H1 (cell line): ENCODE data around the gene APOBEC3H. TPM values are rescaled to one million over a fixed set of nuclear protein-coding genes. Genes with fewer than 3 reads are reported as not detected.

Experiments
- CTCF ChIA-PET: fragments of 300-600 bp; sonication (Branson Sonifier 250); formaldehyde crosslinking; loops from one replicate; lab custom pipeline; 2021; ENCODE audit not compliant: partially characterized antibody; lab: Charles Lee
- POLR2A ChIA-PET: fragments of 300-600 bp; sonication (Branson Sonifier 250); formaldehyde crosslinking; loops from one replicate; lab custom pipeline; 2021; ENCODE audit warnings: inconsistent platforms; ENCODE audit not compliant: partially characterized antibody; lab: Charles Lee
- DNase-seq, 2 experiments: peaks; one replicate each; pipeline versions ENCODE4 v3.0.0 to v3.0.0-alpha.2; 2010 to 2022; ENCODE audit warnings: low spot score in 2 of 2, low read depth in 1 of 2, mixed read lengths in 1 of 2
- FAIRE-seq: peaks from 2 replicates; lab custom pipeline; 2011; peaks lifted over from hg19 to GRCh38; lab: Jason Lieb, UNC
- H2AFZ ChIP-seq: 2 replicates; pipeline ENCODE4 v1.8.1; 2012; ENCODE audit warnings: low read length, inconsistent platforms
- H2AK5ac ChIP-seq: 2 replicates; pipeline ENCODE4 v1.6.1; 2013; ENCODE audit warnings: low read depth, low read length
- H2BK120ac ChIP-seq: replicated peaks from 2 replicates; pipeline ENCODE3; 2013; ENCODE audit warnings: low read depth, low read length, inconsistent platforms
- H2BK12ac ChIP-seq: 2 replicates; pipeline ENCODE4 v1.6.1; 2013; ENCODE audit warnings: low read depth, low read length
- H2BK15ac ChIP-seq: 2 replicates; pipeline ENCODE4 v1.6.1; 2013; ENCODE audit warnings: low read length
- H2BK20ac ChIP-seq: 2 replicates; pipeline ENCODE4 v1.6.1; 2013; ENCODE audit warnings: low read length
- H2BK5ac ChIP-seq: 2 replicates; pipeline ENCODE4 v1.6.1; 2013; ENCODE audit warnings: low read depth, low read length
- H3K14ac ChIP-seq: 2 replicates; pipeline ENCODE4 v1.6.1; 2013; ENCODE audit warnings: inconsistent platforms; ENCODE audit not compliant: insufficient read length
- H3K18ac ChIP-seq: 2 replicates; pipeline ENCODE4 v1.6.1; 2013; ENCODE audit warnings: low read length; ENCODE audit errors: extremely low read depth
- H3K23ac ChIP-seq: 2 replicates; pipeline ENCODE4 v1.6.1; 2013; ENCODE audit warnings: inconsistent platforms; ENCODE audit not compliant: insufficient read length
- H3K23me2 ChIP-seq: 2 replicates; pipeline ENCODE4 v1.6.1; 2013; ENCODE audit warnings: low read depth, low read length
- H3K27ac ChIP-seq: 2 replicates; pipeline ENCODE4 v1.6.1; 2011; ENCODE audit warnings: low read depth, low read length, inconsistent platforms
- H3K27me3 ChIP-seq, 4 experiments: replicated peaks in 1 of 4; 1 replicate in 1 of 4; 2 replicates in 3 of 4; pipeline versions ENCODE4 v1.6.1 to v1.8.1; 2011 to 2013; ENCODE audit warnings: low read length in 3 of 4, mild to moderate bottlenecking in 3 of 4, inconsistent platforms in 2 of 4, mixed read lengths in 2 of 4, moderate library complexity in 1 of 4; ENCODE audit not compliant: control insufficient read depth in 3 of 4, insufficient read depth in 3 of 4; ENCODE audit errors: extremely low read depth in 1 of 4
- H3K36me3 ChIP-seq, 4 experiments: 2 replicates each; pipeline versions ENCODE4 v1.6.1 to v1.8.1; 2011 to 2013; ENCODE audit warnings: mild to moderate bottlenecking in 4 of 4, low read length in 3 of 4, moderate library complexity in 2 of 4, control low read depth in 1 of 4, inconsistent platforms in 1 of 4; ENCODE audit not compliant: insufficient read depth in 4 of 4, control insufficient read depth in 2 of 4
- H3K4ac ChIP-seq: replicated peaks from 2 replicates; pipeline ENCODE3; 2013; ENCODE audit warnings: low read length, low read depth, mixed read lengths, inconsistent platforms; ENCODE audit not compliant: insufficient read length
- H3K4me1 ChIP-seq, 4 experiments: replicated peaks in 1 of 4; 1 replicate in 1 of 4; 2 replicates in 3 of 4; pipeline versions ENCODE4 v1.6.1 to v1.8.1; 2011 to 2013; ENCODE audit warnings: low read length in 3 of 4, inconsistent platforms in 2 of 4, mixed read lengths in 1 of 4; ENCODE audit not compliant: insufficient read depth in 4 of 4, control insufficient read depth in 3 of 4
- H3K4me2 ChIP-seq, 2 experiments: 2 replicates each; pipeline versions ENCODE4 v1.6.1 to v1.8.1; 2011 to 2013; ENCODE audit warnings: low read depth in 2 of 2, low read length in 2 of 2, control low read depth in 1 of 2, inconsistent platforms in 1 of 2, mild to moderate bottlenecking in 1 of 2; ENCODE audit not compliant: insufficient read depth in 1 of 2
- H3K4me3 ChIP-seq, 4 experiments: fragments of 200-600, 300-600 bp in 1 of 4; sonication (generic), shearing (Covaris generic), sonication (Bioruptor Twin) in 1 of 4; 2 replicates each; pipeline versions ENCODE4 v1.5.1 to v1.8.1; 2011 to 2016; ENCODE audit warnings: low read length in 4 of 4, low read depth in 3 of 4, control low read depth in 2 of 4, inconsistent platforms in 2 of 4, mild to moderate bottlenecking in 2 of 4, mixed read lengths in 1 of 4, moderate library complexity in 1 of 4; ENCODE audit not compliant: insufficient read depth in 2 of 4; ENCODE audit errors: extremely low read depth in 1 of 4
- H3K56ac ChIP-seq: replicated peaks from 2 replicates; pipeline ENCODE3; 2013; ENCODE audit warnings: low read depth, mild to moderate bottlenecking, mixed read lengths, low read length, inconsistent platforms; ENCODE audit not compliant: insufficient read length
- H3K79me1 ChIP-seq: 2 replicates; pipeline ENCODE4 v1.6.1; 2013; ENCODE audit warnings: low read depth, low read length, control low read depth
- H3K79me2 ChIP-seq, 2 experiments: 2 replicates each; pipeline versions ENCODE4 v1.6.1 to v1.8.1; 2012 to 2013; ENCODE audit warnings: low read length in 2 of 2, mild to moderate bottlenecking in 2 of 2, inconsistent platforms in 1 of 2; ENCODE audit not compliant: insufficient read depth in 2 of 2, control insufficient read depth in 1 of 2
- H3K9ac ChIP-seq, 4 experiments: replicated peaks in 1 of 4; 1 replicate in 1 of 4; 2 replicates in 3 of 4; pipeline versions ENCODE4 v1.6.1 to v1.8.1; 2011 to 2013; ENCODE audit warnings: low read depth in 3 of 4, low read length in 3 of 4, control low read depth in 2 of 4, mild to moderate bottlenecking in 2 of 4, moderate library complexity in 2 of 4, inconsistent platforms in 1 of 4; ENCODE audit errors: extremely low read depth in 1 of 4
- H3K9me3 ChIP-seq, 2 experiments: 2 replicates each; pipeline versions ENCODE4 v1.6.1 to v1.8.1; 2012 to 2013; ENCODE audit warnings: mild to moderate bottlenecking in 2 of 2, moderate library complexity in 2 of 2, control low read depth in 1 of 2, inconsistent platforms in 1 of 2, low read depth in 1 of 2, low read length in 1 of 2, mixed read lengths in 1 of 2; ENCODE audit not compliant: insufficient read depth in 2 of 2
- H4K20me1 ChIP-seq, 2 experiments: replicated peaks in 1 of 2; 2 replicates each; pipeline versions ENCODE3 to v1.8.1; 2011 to 2013; ENCODE audit warnings: inconsistent platforms in 2 of 2, low read length in 2 of 2, mild to moderate bottlenecking in 1 of 2; ENCODE audit not compliant: insufficient read depth in 2 of 2, control insufficient read depth in 1 of 2
- H4K5ac ChIP-seq: 2 replicates; pipeline ENCODE4 v1.6.1; 2013; ENCODE audit warnings: low read length, low read depth, mixed read lengths, inconsistent platforms; ENCODE audit not compliant: insufficient read length
- H4K8ac ChIP-seq: 2 replicates; pipeline ENCODE4 v1.8.0; 2013; ENCODE audit warnings: mild to moderate bottlenecking, moderate library complexity, low read length, inconsistent platforms; ENCODE audit not compliant: insufficient read depth; ENCODE audit errors: extremely low read depth
- H4K91ac ChIP-seq: replicated peaks from 2 replicates; pipeline ENCODE3; 2013; ENCODE audit warnings: low read length, mixed read lengths, inconsistent platforms; ENCODE audit not compliant: insufficient read length
- ASH2L ChIP-seq: fragments of 200-600, 300-600 bp; sonication (generic); IDR thresholded peaks from one replicate; pipeline ENCODE4 v1.7.1; 2017; ENCODE audit warnings: low read length
- BCL11A ChIP-seq, 2 experiments: IDR thresholded peaks; one replicate each; pipeline ENCODE4 v1.6.1; 2011; ENCODE audit warnings: low read depth in 2 of 2, low read length in 2 of 2, mild to moderate bottlenecking in 2 of 2
- CREB1 ChIP-seq: IDR thresholded peaks from 2 replicates; pipeline ENCODE4 v1.6.1; 2012; ENCODE audit warnings: inconsistent platforms
- CTBP2 ChIP-seq: IDR thresholded peaks from 2 replicates; pipeline ENCODE4 v1.7.0; 2011; ENCODE audit warnings: borderline replicate concordance, mild to moderate bottlenecking, moderate library complexity, mixed read lengths, low read length; ENCODE audit not compliant: insufficient read depth, insufficient read length
- POU5F1 ChIP-seq: IDR thresholded peaks from 2 replicates; pipeline ENCODE4 v1.6.1; 2011; ENCODE audit warnings: low read depth, mild to moderate bottlenecking, low read length, moderate library complexity
- RXRA ChIP-seq: IDR thresholded peaks from 2 replicates; pipeline ENCODE4 v1.6.1; 2011; ENCODE audit warnings: low read depth, mild to moderate bottlenecking, low read length, moderate library complexity; ENCODE audit not compliant: insufficient read depth
- SP2 ChIP-seq: IDR thresholded peaks from 2 replicates; pipeline ENCODE4 v1.6.1; 2012; ENCODE audit warnings: mild to moderate bottlenecking, low read length, inconsistent platforms
- TBP ChIP-seq: IDR thresholded peaks from 2 replicates; pipeline ENCODE4 v1.6.1; 2011; ENCODE audit warnings: low read depth, low read length, improper control_type of control experiment
- TEAD4 ChIP-seq: IDR thresholded peaks from 2 replicates; pipeline ENCODE4 v1.6.1; 2012; ENCODE audit warnings: low read depth, low read length, inconsistent platforms, mixed read lengths
- WGBS, 2 experiments: shearing (Covaris generic) in 1 of 2; methylation state at CpG; one replicate each; pipeline versions ENCODE4 v1.1.6 to v1.1.7; 2013 to 2015; ENCODE audit warnings: low lambda C conversion rate in 2 of 2, mixed read lengths in 2 of 2, inconsistent platforms in 1 of 2, low coverage in 1 of 2, missing lambda C conversion rate in 1 of 2; ENCODE audit not compliant: insufficient replicate concordance in 2 of 2, insufficient coverage in 1 of 2, insufficient read length in 1 of 2; ENCODE audit errors: extremely low coverage in 1 of 2, missing lambda C conversion rate in 1 of 2; 5-methylcytosine and 5-hydroxymethylcytosine counted together
- polyA plus RNA-seq, 7 experiments: library from polyadenylated mRNA; depleted of rRNA in 3 of 7; stranded (reverse) in 5 of 7; unstranded in 2 of 7; fragments of >200 nt in 5 of 7; fragments of 200-250 nt in 2 of 7; gene quantifications; 1 replicate in 5 of 7; 2 replicates in 1 of 7; 4 replicates in 1 of 7; pipeline versions ENCODE4 v1.2.1 to v1.2.3, GENCODE V29; 2011 to 2013; ENCODE audit warnings: missing spikeins in 2 of 7, mixed read lengths in 2 of 7
- total RNA-seq: library from RNA; stranded (reverse); fragmentation: NEBNext Ultra II Directional; extraction: Animal tissue kit (Norgen Biotek cat#: 25700); gene quantifications from 2 replicates; pipeline ENCODE4 v1.2.1, GENCODE V29; 2021
- TF ChIP-seq, protein P1 (sequence below): IDR thresholded peaks from 2 replicates; pipeline ENCODE4 v1.6.1; 2011; ENCODE audit warnings: low read depth, mild to moderate bottlenecking, low read length; ENCODE audit not compliant: insufficient read depth

The APOBEC3H gene
- total and polyA plus RNA-seq, 2 of the 8 experiments (the other 6 are each of a cell fraction or from before 2014, with no cell fraction given): 0.47 to 0.56 TPM

DNA sequence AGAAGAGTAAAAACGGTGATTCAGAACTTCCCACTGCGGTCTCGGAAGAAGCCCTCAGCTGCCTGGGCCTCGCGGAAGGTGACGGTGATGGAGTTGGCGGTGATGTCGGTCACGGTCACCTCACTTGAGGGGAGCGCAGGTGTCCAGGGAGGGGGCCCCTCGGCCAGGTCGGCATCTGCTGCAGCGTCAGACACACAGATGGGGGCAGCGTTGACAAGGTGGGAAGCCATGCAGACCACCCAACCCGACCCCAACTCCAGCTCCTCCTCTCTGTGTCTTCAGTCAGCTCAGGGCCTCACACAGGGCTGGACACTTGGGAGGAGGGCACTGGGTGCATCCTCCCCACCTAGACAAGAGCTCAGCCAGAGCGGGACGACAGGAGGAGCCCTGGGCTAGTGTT is 36.8 kb downstream of the APOBEC3H start:
- no peak overlapping the region for H2AFZ ChIP-seq
- H3K9me3 ChIP-seq: no peaks in the 10 kb centered on the region
- no peak overlapping the region for H2BK120ac ChIP-seq
- H4K8ac ChIP-seq: no peak overlapping the region
- no peak overlapping the region for H4K91ac ChIP-seq
- DNase-seq (no peak), FAIRE-seq (no peak)
- H3K27me3 ChIP-seq: no peaks in the 10 kb centered on the region
- no peak overlapping the region for H3K18ac ChIP-seq
- H2BK20ac ChIP-seq: no peak overlapping the region
- H3K79me2 ChIP-seq: no peaks in the 10 kb centered on the region
- H3K4ac ChIP-seq: no peak overlapping the region
- no peak overlapping the region for H2BK12ac ChIP-seq
- ChIA-PET CTCF (interaction anchor here (0.6 to 5.1 kb wide), 28 partner anchors 9 to 409 kb away, joined by 3 to 47 read pairs (median 5); partner anchors contain the start of gene PDGFB), POLR2A (interaction anchor here (0.9 to 7.4 kb wide), 3 partner anchors 175 to 183 kb away, joined by 4 to 67 read pairs (median 4); partner anchors contain the start of gene RPL3)
- no peak overlapping the region for H3K9ac ChIP-seq
- H3K23me2 ChIP-seq: no peaks in the 10 kb centered on the region
- H4K20me1 ChIP-seq: no peaks in the 10 kb centered on the region
- H3K27ac ChIP-seq: no peak overlapping the region
- no peaks in the 10 kb centered on the region for H3K79me1 ChIP-seq
- no peak overlapping the region for H3K23ac ChIP-seq
- H3K4me2 ChIP-seq: no peak overlapping the region
- no peak overlapping the region for H2AK5ac ChIP-seq
- no peak overlapping the region for H2BK5ac ChIP-seq
- no peaks in the 10 kb centered on the region for H3K36me3 ChIP-seq
- no peak overlapping the region for H4K5ac ChIP-seq
- no peak overlapping the region for H3K4me3 ChIP-seq
- H3K4me1 ChIP-seq: peaks cover 4 to 22% (median 11%) of the 10 kb centered on the region in 4 experiments; a peak in 4 of 7 replicates
- H2BK15ac ChIP-seq: no peak overlapping the region
- no peak overlapping the region for H3K14ac ChIP-seq
- WGBS, 2 experiments: 88% methylated on average over 15 of the region's 17 CpGs; no CpG with 5 or more reads in 1 of the 2 experiments
- no peak overlapping the region for H3K56ac ChIP-seq
- TF ChIP-seq TBP: no peak
- no peak for TF ChIP-seq ASH2L
- no peak for TF ChIP-seq SP2
- no peak for TF ChIP-seq TEAD4
- no peak for TF ChIP-seq CTBP2
- TF ChIP-seq, protein P1, sequence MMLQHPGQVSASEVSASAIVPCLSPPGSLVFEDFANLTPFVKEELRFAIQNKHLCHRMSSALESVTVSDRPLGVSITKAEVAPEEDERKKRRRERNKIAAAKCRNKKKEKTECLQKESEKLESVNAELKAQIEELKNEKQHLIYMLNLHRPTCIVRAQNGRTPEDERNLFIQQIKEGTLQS: no peak
- no peak for TF ChIP-seq CREB1
- no peak for TF ChIP-seq POU5F1
- TF ChIP-seq BCL11A (IDR thresholded peaks at IDR 0.05; ENCODE audit: low read depth in 2 of 2, low read length in 2 of 2): no peak
- no peak for TF ChIP-seq RXRA
- TF ChIP-seq, all 59 proteins: peak for 0
